ENCODE data around the gene TNFSF15. TPM values are rescaled to one million over a fixed set of nuclear protein-coding genes. Genes with fewer than 3 reads are reported as not detected.

Gene TNFSF15
- total RNA-seq, 6 donors from 2014 or later = 1.4 to 11.0 (median 5.6) TPM

DNA sequence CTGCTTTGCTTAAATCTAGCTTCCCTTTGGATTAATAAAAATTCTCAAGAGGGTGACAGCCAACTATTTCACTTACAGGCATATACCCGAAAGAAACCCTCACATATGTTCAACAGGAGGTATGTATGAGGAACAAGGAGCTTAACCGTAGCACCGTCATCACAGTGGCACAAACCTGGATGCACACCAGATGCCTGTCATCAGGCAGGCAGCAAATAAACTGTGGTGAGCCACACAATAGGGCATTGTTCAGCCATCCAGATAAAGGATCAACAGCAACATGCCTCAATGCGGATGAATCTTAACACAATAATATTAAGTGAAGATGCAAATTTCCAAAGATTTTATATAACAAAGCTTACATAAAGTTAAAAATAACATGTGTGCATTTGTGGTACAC lies 5.5 kb upstream of the TNFSF15 start:
- no peak overlapping the region for H3K27ac ChIP-seq
- peaks cover 3 to 8% (median 4%) of the 10 kb centered on the region in 4 donors for H3K4me1 ChIP-seq
- WGBS, 2 donors = 71 to 89% methylated on average over 4 of the region's 4 CpGs
- ATAC-seq (ENCODE audit: low FRiP score in 2 of 2) (no peak), DNase-seq (no peak)
- H3K27me3 ChIP-seq = no peaks in the 10 kb centered on the region
- H3K9me3 ChIP-seq = no peaks in the 10 kb centered on the region
- no peaks in the 10 kb centered on the region for H3K36me3 ChIP-seq
- H3K4me3 ChIP-seq = no peak overlapping the region
- TF ChIP-seq EP300 (IDR thresholded peaks at IDR 0.05) (no peak), POLR2A (IDR thresholded peaks at IDR 0.05) (no peak), POLR2AphosphoS5 (IDR thresholded peaks at IDR 0.05) (no peak)
- TF ChIP-seq, protein P1, sequence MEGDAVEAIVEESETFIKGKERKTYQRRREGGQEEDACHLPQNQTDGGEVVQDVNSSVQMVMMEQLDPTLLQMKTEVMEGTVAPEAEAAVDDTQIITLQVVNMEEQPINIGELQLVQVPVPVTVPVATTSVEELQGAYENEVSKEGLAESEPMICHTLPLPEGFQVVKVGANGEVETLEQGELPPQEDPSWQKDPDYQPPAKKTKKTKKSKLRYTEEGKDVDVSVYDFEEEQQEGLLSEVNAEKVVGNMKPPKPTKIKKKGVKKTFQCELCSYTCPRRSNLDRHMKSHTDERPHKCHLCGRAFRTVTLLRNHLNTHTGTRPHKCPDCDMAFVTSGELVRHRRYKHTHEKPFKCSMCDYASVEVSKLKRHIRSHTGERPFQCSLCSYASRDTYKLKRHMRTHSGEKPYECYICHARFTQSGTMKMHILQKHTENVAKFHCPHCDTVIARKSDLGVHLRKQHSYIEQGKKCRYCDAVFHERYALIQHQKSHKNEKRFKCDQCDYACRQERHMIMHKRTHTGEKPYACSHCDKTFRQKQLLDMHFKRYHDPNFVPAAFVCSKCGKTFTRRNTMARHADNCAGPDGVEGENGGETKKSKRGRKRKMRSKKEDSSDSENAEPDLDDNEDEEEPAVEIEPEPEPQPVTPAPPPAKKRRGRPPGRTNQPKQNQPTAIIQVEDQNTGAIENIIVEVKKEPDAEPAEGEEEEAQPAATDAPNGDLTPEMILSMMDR (IDR thresholded peaks at IDR 0.05) = no peak

DNA sequence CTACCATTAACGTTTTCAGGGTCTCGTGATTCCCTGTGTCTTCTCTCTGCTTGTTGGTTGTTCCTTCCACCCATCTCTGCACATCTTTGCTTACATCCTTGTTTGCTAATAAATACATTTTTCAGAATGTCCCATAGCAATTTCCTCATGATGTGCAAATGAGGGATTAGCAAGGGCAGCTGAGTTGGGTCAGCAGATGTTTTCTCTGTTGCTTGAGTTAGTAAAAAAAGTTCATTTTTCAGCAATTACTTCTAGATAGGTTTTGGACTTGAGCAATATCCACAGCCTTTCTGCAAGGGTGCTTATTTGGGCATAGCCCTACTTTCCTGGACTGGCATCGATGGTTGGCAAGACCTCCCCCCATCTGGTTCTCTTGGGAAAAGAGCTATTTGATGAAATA lies 4.8 kb upstream of the TNFSF15 start:
- TF ChIP-seq, protein P1 (IDR thresholded peaks at IDR 0.05) = no peak
- TF ChIP-seq POLR2AphosphoS5 (IDR thresholded peaks at IDR 0.05) (no peak), POLR2A (IDR thresholded peaks at IDR 0.05) (no peak), EP300 (IDR thresholded peaks at IDR 0.05) (no peak)
- 89 to 94% methylated on average over 3 of the region's 3 CpGs for WGBS, 2 donors
- H3K9me3 ChIP-seq = no peaks in the 10 kb centered on the region
- H3K4me1 ChIP-seq = peaks cover 8 to 10% (median 9%) of the 10 kb centered on the region in 4 donors
- no peaks in the 10 kb centered on the region for H3K36me3 ChIP-seq
- ATAC-seq (ENCODE audit: low FRiP score in 2 of 2) (no peak), DNase-seq (no peak)
- H3K27me3 ChIP-seq = no peaks in the 10 kb centered on the region
- no peak overlapping the region for H3K27ac ChIP-seq
- no peak overlapping the region for H3K4me3 ChIP-seq

DNA sequence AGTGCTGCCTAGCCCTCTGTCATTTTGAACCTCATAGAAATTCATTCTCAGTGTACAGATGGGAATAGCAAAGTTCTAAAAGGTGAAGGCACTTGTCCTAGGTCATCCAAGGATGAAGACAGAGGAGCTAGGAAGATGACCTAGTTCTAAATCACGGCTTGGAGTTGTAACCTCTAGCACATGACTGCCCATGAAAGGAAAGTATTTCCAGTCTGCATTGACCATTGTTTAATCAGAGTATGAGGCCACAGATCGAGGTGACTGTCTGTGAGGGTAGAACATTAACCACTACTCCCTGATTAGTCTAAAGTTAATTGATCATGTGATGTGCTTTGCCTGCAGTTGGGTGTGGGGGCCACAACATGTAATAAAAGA lies 674 bp upstream of the TNFSF15 start:
- ATAC-seq (ENCODE audit: low FRiP score in 2 of 2) = no peak
- 26 to 47% methylated on average over 2 of the region's 2 CpGs for WGBS, 2 donors

DNA sequence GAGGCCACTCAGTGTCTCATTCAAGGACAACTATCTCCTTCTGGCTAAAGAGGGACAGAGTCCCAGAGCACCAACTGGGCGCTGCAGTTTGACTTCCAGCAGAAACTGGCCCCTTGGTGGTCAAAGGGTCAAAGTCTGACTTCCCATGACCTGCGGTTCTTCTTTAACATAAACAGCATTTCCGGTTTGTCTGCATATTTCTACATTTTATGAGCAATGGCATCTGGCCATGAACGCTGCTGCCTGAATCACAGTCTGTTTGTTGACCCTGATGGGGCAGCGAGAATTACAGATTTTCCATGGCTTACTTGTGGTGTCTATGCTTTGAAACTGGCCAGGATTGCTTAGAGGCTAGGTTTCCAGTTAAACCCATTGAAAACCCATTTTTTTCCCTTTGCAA lies 1.3 kb downstream of the TNFSF15 start:
- TF ChIP-seq, protein P1 (IDR thresholded peaks at IDR 0.05) = no peak
- TF ChIP-seq EP300 (IDR thresholded peaks at IDR 0.05) (no peak), POLR2A (IDR thresholded peaks at IDR 0.05) (no peak), POLR2AphosphoS5 (IDR thresholded peaks at IDR 0.05) (no peak)
- ATAC-seq (ENCODE audit: low FRiP score in 2 of 2) = no peak
- 13 to 45% methylated on average over 4 to 5 of the region's 5 CpGs for WGBS, 2 donors
- DNase-seq = no peak
- Histone ChIP-seq H3K27ac (peak overlapping the region in 2 of 4 donors; percentile 12 to 17), H3K4me1 (peaks cover 21 to 27% (median 25%) of the 10 kb centered on the region in 4 donors), H3K9me3 (no peaks in the 10 kb centered on the region), H3K36me3 (no peaks in the 10 kb centered on the region), H3K4me3 (peak overlapping the region in 2 of 4 donors; percentile 0 to 33), H3K27me3 (no peaks in the 10 kb centered on the region)

More for the DNA sequence above, 674 bp upstream of the TNFSF15 start:
- Histone ChIP-seq H3K27ac (peak overlapping the region; percentile 45 to 86 (median 64)), H3K4me3 (peak overlapping the region in 2 of 4 donors; percentile 33 to 42), H3K9me3 (no peaks in the 10 kb centered on the region), H3K27me3 (no peaks in the 10 kb centered on the region), H3K36me3 (no peaks in the 10 kb centered on the region), H3K4me1 (peaks cover 21 to 27% (median 25%) of the 10 kb centered on the region in 4 donors)
- TF ChIP-seq, protein P1 (IDR thresholded peaks at IDR 0.05) = no peak
- TF ChIP-seq EP300 (IDR thresholded peaks at IDR 0.05) = no peak
- no peak for TF ChIP-seq POLR2AphosphoS5 (IDR thresholded peaks at IDR 0.05)
- TF ChIP-seq POLR2A (IDR thresholded peaks at IDR 0.05) = no peak
- DNase-seq = no peak
